Raji (cell line): ENCODE results near the gene THAP4.

Source experiments
- POLR2A ChIP-seq: IDR thresholded peaks from 2 replicates; pipeline ENCODE4 v1.6.1; 2011; ENCODE audit warnings: low read depth, low read length, control low read depth; ENCODE audit not compliant: insufficient read depth

THAP4 gene

GRCh38 chr2:241612156-241613016 lies 24.6 kb downstream of the THAP4 start:
- no peak for TF ChIP-seq POLR2A

GRCh38 chr2:241611062-241611461 lies 25.9 kb downstream of the THAP4 start:
- no peak for TF ChIP-seq POLR2A

DNA sequence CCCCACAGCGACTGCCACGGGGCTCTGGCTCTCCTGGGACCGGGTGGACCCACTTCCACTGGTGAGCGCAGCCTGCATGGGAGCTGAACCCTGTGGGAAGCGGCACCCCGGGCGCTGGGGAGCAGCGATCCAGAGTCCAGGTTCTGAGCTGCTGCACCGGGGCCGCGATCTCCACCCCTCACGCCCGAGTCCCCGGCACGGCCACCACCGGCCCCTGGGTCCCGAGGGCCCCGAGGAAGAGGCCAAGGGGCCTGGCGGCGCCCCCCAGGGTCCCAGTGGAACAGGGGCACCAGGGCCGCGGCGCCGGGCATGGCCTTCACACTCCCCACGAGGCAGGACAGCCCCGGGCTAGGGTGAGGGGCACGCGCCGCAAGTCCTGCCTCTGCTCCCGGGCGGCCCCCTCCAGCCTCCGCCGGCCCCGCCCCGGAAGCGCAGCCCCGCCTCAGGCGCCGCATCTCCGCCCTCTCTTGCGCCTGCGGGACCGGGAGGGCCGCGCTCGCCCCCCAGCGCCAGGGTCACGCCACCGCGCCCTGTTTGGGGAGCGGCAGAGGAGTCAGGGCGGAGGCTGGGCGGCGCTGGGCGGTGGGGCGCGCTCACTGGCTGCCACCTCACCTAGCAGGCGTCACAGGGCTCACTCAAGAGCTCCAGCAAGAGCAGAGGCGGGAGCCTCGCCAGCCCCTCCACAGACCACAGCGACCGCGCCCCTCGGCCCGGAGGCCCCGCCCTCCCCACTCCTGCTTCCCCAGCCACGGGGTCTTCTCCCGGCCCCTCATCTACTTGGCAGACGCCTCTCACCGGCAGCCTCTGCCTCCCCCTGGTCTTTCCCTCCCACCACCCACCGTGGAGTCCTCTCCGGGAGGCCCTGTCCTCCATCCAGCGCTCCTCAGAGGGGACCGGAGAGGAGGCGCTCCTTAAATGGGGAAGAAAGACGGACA lies 26.8 kb downstream of the THAP4 start:
- peak; percentile 58 for TF ChIP-seq POLR2A

DNA sequence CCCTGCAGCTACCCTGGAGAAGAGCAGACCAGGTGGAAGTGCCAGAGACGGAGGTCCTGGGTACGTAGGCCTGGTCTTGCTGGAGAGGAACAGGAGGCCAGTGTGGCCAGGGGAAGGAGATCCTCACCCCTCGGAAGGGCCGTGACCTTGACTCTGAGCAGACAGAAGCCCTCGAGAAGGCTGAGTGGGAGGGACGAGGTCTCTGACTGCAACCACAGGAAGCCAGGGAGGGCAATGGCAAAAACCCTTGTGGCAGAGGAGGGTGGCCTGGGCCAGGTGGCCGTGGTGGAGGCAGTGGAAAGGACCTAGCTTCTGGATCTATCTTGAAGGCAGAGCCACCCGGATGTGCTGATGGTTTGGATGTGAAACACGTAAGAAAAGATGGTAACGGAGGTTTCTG lies 28.1 kb downstream of the THAP4 start:
- no peak for TF ChIP-seq POLR2A

GRCh38 chr2:241607162-241607885 lies 29.6 kb downstream of the THAP4 start:
- no peak for TF ChIP-seq POLR2A

DNA sequence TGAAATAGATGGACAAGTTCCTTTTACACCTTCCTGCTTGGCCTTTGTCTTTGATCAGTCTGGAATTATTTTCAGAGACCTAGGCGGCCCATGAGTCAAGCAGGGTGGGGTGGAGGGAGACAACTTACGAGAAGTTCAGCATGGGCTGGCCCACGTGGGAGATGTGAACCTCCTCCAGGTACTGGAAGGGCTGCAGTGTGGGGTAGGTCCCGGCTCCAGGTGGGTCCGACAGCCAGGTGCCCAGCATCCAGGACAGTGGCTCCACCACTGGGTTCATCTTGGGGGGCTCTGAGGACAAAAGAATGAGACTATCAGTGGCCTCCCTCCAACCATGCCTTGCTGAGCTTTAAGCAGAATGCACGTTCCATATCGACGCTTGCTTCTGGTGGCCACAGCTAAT lies 30.8 kb downstream of the THAP4 start:
- TF ChIP-seq POLR2A, result no peak

- TF ChIP-seq POLR2A, result no peak
Observed at GRCh38 chr2:241603686-241604085, 33.3 kb downstream of the THAP4 start.

GRCh38 chr2:241602720-241603119 lies 34.2 kb downstream of the THAP4 start:
- TF ChIP-seq POLR2A, result no peak

GRCh38 chr2:241601841-241602240 lies 35.1 kb downstream of the THAP4 start:
- no peak for TF ChIP-seq POLR2A

- TF ChIP-seq POLR2A, result no peak
Observed at GRCh38 chr2:241599615-241600014, 37.3 kb downstream of the THAP4 start.

DNA sequence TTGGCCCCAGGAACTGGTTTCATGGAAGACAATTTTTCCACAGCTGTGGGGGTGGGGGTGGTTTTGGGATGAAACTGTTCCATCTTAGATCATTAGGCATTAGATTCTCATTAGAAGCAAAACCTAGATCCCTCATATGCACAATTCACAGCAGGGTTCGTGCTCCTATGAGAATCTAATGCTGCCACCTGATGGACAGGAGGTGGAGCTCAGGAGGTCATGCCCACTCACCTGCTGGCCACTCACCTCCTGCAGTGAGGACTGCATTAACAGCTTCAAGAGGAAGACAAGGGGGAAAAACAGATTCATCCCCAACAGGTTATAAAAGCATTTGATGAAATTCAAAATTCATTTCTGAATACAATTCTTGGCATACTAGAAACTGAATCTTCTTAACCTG lies 38.5 kb downstream of the THAP4 start:
- TF ChIP-seq POLR2A, result no peak

DNA sequence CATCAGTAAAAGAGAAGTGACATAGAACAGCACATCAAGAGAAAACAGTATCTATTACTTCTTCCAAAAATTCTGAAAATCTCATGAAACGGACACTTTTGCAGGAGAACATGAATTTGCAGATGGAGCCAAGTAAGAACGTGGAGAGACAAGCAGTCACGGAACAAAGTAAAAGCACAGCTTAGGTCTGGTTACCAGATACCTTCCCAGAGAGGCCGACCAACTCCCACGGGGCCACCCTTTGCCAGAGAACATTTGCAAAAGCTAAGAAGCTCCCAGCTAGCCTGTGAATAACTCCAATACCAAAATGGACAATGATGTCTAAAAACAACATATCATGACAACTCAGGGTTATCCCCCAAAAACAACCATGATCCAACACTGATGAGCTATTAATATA lies 38.9 kb downstream of the THAP4 start:
- no peak for TF ChIP-seq POLR2A

- TF ChIP-seq POLR2A, result no peak
Observed at GRCh38 chr2:241597561-241597960, 39.4 kb downstream of the THAP4 start.

- no peak for TF ChIP-seq POLR2A
Observed at GRCh38 chr2:241595600-241596140, 41.3 kb downstream of the THAP4 start.

- TF ChIP-seq POLR2A, result no peak
Observed at GRCh38 chr2:241593271-241593670, 43.7 kb downstream of the THAP4 start.
